ENCODE data around the gene SOS1.
"Not testable (repeated sequence)": the region's sequence is repeated elsewhere in the genome, so short reads cannot be mapped to it uniquely, and the experiment has no call there.

The SOS1 gene

DNA sequence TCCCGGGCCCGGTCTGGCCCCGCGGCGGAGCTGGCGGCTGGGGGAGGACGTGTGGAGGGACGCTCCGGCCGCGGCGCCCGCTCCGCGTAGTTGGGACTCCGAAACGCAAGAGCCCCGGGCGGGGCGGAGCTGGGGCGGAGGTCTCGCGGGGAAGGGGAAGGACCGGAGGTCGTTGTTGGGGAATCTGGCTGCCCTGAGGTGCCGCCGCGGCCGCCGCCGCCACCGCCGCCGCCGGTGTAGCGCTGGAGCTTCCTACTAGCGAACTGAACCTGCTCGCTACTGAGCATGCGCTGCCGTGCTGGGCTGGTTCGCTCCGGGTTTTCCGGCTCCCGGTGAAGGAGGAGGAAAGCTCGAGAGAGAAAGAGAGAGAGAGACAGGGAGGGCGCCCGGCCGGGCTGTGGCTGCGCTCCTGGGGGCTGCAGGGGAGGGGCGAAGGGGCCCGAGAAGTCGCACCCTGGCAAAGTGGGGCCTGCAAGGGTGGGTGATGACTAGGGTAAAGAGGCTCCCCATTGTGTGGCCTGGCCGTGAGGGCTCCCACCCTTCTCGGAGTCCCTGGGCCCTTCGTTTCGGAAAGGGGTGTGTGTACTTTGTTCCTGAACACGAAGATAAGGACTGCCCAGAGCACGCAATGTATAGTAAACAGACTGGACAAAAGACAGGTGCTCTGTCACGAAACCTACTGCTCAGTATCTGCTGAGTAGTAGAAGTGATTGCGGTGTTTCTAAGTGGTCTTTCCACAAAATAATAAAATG is at the start of gene SOS1:
Gene SOS1 (minus strand): TSS at position 281 of the 752 bp plus-strand sequence. CDS start 629 bp downstream, outside the sequence.
- DNase-seq (ENCODE audit: low read depth in 2 of 2): peak; percentile 90 to 92

DNA sequence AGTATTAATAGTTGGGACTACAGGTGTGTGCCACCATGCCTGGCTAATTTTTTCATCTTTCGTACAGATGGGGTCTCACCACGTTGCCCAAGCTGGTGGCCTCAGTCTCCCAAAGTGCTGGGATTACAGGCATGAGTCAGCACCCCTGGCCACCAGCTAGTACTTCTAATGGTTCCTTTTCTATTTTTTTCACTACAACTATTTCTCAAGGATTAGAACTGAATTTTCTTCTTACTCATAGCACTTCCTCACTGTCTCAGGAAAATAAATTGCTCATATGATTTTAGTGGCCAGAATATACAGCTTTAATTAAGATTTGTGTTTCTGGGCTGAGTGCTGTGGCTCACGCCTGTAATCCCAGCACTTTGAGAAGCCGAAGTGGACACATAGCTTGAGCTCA is 43.2 kb upstream of the SOS1 start:
- DNase-seq (ENCODE audit: low read depth in 2 of 2): no peak

DNA sequence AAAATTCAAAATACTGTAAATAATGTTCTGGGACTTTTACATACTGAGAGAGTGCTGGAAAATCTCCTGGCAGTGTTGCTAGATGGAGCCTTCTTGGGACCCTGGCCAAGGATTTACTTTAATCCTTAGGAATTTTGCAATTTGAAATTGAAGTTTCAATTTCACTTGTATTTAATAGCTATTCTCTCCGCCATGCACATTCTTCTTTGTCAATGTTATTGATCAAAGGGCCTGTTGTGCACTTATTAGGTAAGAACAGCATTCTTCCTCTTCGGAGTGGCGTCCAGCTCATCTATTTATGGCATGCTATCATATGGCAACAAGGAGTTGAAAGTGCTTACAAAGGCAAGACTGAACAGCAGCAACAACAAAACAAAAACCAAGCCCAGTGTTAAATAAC is 40.1 kb upstream of the SOS1 start:
- DNase-seq (ENCODE audit: low read depth in 2 of 2): no peak

DNA sequence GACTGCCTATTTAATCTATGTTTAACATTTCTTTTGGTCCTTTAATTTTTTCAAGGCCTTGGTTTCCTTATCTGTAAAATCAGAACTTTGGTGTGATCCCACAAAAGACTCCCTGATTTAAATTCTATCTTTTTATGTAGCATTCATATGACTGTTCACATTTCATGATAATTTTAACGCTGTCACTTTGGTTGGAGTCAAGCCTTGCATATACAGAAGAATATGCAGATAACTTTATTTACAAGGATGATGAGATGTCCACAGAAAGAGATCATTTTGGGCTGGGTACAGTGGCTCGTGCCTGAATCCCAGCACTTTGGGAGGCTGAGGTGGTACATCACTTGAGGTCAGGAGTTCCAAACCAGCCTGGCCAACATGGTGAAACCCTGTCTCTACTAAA is 38.4 kb upstream of the SOS1 start:
- DNase-seq (ENCODE audit: low read depth in 2 of 2): no peak

DNA sequence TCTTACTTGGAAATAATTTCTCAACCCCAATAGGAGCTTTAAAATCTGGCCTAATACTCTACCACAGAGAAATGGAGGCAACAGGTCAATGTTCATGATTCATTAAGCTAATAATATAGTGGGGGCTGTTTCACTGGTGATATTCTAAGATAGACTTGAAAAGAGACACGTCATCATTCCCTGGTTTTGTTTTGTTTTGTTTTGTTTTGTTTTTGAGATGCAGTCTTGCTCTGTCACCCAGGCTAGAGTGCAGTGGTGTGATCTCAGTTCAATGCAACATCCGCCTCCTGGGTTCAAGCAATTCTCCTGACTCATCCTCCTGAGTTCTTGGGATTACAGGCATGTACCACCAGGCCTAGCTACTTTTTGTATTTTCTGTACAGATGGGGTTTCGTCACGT is 37.5 kb upstream of the SOS1 start:
- no peak for DNase-seq (ENCODE audit: low read depth in 2 of 2)

DNA sequence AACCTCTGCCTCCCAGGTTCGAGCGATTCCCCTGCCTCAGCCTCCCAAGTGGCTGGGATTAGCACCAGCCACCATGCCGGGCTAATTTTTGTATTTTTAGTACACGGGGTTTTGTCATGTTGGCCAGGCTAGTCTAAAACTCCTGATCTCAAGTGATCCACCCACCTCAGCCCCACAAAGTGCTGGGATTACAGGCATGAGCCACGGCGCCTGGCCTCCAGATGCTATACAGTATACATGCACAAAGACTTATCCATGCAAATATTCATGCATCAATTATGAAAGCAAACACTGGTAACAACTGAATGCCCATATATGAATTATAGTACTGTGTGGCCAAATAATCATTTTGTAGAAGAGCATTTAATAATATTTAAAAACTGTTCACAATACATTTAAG is 36.0 kb upstream of the SOS1 start:
- no peak for DNase-seq (ENCODE audit: low read depth in 2 of 2)

DNA sequence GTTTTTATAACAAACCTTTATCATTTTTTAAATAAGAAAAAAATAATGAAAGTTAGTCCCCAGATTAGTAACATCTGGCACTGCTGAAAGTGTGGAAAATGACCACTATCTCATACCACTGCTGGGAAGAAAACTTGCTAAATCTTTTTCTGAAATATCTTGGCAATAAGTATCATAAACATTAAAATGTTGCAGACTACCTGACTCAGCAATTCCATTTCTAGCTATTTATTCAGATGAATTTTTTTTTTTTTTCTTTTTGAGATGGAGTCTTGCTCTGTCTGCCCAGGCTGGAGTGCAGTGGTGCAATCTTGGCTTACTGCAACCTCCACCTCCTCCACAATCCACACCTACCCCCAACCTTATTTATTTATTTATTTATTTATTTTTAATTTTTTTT is 35.3 kb upstream of the SOS1 start:
- DNase-seq (ENCODE audit: low read depth in 2 of 2): no peak

DNA sequence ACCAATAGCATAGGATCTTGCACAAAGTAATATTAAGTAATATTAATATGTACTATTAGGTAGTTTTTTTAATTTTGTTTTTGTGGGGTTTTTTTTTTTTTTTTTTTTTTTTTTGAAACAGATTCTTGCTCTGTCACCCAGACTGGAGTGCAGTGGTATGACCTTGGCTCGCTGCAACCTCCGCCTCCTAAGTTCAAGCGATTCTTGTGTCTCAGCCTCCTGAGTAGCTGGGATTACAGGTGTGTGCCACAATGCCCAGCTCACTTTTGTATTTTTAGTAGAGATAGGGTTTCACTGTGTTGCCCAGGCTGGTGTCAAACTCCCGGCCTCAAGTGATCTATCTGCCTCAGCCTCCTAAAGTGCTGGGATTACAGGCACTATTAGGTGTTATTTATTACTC is 34.7 kb upstream of the SOS1 start:
- not testable (repeated sequence) for DNase-seq (ENCODE audit: low read depth in 2 of 2)

DNA sequence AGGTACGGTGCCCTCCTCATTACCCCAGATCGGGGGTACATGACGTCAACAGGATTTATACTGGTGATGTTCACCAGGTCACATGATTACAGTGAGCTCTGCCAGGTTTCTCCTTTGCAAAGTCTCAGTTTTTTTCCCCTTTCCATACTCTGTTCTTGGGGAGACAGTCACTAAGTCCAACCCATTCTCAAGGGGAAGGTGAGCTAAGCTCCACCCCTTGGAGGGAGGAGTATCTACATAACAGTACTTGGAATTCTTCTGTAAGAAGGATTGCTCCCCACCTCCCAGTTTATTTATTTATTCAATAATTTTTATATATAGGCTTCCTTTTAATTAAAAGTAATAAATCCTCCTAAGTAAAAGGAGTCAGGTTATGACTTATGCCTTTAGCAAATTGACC is 34.1 kb upstream of the SOS1 start:
- DNase-seq (ENCODE audit: low read depth in 2 of 2): no peak

DNA sequence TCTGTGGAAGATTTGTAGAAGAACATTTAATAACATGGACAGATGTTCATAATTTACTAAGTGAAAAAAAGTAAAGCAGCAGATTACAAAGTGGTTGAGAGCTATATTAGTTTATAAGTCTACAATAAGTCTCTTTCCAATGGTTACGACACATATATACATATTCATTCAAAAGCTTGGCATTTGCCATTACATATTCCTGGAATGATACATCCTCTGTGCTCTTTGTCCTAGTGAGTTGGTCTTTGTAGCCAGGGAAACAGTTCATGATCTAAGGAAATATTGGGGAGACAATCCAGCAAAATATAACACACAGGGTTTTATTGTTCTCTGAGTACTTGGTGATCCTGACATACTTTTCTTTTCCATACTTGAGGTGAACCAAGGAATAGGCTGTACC is 32.5 kb upstream of the SOS1 start:
- DNase-seq (ENCODE audit: low read depth in 2 of 2): no peak

DNA sequence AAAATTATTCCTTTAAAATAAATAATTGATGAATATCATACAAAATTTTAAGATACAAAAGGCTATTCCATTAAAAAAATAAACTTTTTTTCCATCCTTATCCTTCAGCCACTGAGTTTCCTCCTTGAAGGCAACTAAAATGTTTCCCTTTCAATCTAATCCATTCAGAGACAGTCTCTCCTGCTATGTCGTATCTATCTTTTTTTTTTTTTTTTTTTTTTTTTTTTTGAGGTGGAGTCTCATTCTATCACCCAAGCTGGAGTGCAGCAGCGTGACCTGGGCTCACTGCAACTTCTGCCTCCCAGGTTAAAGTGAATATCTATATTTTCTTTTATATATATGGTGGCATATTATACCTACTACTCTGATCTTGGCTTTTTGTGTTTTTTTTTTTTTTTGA is 31.7 kb upstream of the SOS1 start:
- no peak for DNase-seq (ENCODE audit: low read depth in 2 of 2)

DNA sequence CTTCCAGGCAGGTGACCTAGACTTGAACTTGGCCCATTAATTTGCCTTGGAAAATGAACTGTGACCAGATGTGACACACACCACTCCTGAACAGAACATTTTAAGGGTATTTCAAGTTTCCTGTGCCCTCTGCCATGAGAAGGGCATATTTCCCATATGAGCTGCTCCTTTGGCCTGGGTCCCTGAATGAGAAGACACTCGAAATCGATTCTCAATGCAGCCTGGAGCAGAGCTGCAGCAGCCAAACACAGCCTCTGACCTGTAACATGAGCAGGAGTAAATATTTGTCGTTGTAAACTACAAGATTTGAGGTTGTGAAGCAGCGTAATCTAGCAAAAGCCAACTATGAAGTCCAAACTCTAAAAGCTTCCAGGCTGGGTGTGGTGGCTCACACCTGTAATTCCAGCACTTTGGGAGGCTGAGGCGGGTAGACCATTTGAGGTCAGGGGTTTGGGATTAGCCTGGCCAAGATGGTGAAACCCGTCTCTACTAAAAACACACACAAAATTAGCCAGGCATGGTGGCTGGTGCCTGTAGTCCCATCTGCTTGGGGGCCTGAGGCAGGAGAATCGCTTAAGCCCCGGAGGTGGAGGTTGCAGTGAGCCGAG is 30.1 kb upstream of the SOS1 start:
- no peak for DNase-seq (ENCODE audit: low read depth in 2 of 2)

DNA sequence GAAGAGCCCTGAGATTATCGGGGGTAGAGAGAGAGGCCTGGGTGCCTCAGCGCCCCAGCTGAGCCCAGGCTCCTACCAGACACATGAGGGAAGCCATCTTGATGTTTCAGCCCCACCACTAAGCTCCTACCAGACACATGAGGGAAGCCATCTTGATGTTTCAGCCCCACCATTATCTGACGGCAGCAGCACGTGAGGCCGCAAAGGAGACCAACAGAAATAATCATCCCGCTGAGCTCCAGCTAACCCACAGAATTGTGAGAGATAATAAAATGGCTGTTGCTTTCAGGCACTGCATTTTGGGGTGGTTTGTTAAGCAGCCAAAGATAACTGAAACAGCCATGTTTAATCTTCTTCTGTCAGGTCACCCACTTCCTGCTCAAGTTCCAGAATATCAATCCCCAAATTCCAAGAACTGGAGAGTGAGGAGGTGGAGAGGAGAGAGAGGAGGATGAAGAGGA is 29.3 kb upstream of the SOS1 start:
- DNase-seq (ENCODE audit: low read depth in 2 of 2): no peak

DNA sequence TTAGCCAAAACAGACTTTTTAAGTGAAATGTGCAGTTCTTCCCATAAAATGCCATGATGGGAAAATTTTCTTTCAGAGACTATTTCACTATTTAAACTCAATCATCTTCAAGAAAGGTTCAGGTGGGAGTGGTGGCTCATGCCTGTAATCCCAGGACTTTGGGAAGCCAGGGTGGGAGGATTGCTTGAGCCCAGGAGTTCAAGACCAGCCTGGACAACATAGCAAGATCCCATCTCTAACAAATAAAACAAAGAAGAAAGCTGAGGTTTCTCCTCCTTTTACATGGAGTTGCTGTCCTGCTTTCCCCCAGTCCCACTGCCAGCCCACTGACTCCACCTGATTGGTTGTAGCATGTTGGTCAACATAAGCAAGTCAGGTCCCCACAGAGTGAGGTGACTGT is 25.8 kb upstream of the SOS1 start:
- no peak for DNase-seq (ENCODE audit: low read depth in 2 of 2)

DNA sequence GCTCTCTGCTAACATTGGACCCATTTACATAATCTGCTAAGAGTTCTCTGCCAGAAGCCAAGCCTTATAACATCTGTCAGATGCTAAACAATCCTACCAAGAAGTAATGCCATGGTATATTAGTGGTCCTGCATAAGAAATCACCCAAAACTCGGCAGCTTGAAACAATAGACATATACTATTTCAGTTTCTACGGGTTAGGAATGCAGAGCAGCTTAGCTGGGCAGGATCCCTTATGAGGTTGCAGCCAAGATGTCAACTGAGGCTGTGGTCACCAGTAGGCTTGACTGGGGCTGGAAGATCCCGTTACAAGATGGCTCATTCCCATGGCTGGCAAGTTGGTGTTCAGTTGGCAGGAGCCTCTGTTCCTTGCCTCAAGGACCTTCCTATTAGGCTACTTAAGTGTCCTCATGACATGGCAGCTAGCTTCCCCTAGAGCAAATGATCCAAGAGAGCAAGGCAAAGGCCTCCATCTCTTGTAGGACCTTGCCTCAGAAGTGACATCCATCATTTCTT is 25.1 kb upstream of the SOS1 start:
- no peak for DNase-seq (ENCODE audit: low read depth in 2 of 2)

DNA sequence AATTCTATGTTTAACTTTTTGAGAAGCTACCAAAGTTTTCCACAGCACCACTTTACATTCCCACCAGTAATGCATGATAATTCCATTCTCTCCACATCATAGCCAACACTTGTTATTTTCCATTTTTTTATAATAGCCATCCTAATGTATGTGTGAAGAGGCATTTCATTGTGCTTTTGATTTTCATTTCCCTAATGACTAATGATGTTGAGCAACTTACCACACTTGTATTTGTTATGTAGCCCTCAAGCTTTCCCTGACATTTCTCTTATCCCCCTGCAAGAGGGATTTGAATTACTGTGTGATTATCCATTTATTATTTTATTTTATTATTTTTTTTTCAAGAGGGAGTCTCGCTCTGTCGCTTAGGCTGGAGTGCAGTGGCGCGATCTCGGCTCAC is 23.6 kb upstream of the SOS1 start:
- DNase-seq (ENCODE audit: low read depth in 2 of 2): no peak

DNA sequence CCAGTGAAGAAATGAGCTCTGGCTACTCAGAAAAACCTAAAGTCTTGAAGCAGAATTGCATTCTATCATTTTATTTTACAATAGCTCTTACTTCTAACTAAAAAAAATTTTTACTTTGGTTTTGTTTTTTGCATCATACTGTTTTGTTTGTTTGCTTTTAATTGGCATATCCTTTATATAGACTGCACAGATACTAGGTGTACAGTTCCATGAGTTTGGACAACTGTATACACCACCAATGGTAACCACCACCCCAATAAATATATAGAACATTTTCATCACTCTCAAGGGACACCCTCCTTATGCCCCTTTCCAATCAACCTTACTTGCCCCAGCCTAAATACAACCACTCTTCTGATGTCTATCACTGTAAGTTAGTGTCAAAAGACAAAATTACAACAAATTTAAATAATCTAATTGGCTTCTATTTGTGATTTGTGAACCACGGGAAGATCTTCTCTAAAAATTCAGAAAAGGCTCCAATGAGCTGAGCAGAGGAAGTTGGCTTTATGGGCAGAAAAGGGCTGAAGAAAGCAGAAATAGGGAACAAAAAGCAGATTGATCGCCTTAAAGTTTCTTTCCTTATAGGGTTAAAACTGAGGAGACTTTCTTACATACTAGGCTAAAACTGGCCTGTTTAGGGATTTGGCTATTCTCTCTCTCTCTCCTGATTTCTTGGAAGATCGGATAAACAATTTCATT is 22.2 kb upstream of the SOS1 start:
- no peak for DNase-seq (ENCODE audit: low read depth in 2 of 2)

DNA sequence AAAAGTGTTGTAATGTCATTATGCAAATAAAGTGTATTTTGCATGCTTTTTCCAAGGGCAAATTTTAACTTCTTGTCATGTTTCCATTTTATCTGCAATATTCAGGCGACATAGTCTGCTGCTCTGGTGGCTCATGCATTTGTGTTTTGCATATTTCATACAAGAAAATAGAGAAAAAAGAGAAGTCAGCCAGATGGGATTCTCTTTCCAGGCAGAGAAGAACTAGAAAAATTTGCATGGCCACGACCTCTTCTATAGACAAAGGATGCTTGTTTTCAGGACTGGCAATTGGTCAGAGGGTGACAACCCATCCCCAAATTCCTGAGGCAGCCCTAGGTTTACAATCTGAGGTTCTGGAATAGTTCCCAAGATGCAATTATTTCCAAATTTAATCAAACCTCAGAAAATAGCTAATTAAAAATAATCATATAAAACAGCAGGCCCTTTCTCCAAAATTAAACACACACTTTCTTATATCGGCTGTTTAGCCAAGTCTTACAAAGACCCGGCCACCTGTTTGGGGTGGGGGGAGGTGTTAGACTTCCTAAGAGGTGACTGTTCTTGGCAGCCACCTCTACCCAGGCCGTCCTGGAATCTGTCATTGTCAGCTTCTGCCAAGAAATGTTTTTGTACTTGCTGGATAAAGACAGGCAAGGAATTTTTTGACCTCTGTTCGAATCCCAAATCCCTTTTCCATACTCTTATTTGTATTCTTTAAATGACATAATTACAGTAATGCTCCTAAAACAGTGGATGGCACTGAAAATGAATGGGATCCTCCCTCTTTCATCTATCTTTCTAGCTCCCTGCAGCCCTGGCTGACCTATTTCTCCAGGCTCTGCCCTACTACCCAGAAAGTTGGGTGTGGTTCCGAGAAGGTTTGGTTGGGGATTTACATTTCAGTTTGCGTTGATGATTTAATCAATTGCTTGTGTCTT is 20.8 kb upstream of the SOS1 start:
- no peak for DNase-seq (ENCODE audit: low read depth in 2 of 2)

DNA sequence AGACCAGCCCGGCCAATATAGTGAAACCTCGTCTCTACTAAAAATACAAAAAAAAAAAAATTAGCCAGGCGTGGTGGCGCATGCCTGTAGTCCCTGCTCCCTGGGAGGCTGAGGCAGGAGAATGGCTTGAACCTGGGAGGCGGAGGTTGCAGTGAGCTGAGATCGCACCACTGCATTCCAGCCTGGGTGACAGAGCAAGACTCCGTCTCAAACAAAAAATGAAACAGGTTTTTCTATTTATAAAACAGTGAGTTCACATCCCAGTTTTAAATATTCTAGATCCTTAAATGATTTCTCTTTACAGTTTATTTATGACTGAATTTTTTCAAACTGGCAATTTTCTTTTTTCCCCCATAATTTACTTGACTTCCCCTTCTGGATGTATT is 20.1 kb upstream of the SOS1 start:
- DNase-seq (ENCODE audit: low read depth in 2 of 2): not testable (repeated sequence)

DNA sequence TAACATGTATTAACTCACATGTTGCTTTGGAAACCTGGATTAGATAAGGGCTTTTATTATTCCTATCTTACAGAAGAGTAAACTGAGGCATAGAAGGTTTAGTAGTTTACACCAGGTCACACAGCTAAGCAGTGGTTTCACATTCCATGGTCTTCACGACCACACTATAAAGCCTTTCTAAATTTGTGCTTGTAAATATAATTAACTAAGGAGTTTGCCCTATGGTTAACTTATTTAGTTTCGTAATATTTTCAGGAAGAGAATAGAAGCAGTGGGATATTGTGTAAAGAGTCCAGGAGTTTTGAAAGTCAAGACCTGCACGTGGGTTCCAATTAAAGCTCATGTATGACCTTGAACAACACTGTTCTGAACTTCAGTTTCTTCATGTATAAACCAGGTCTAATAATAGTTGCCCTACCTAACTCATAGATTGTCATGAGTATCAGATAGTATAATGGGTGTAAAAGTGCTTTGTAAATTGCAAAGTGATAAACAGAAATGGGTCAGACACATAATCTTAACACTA is 19.5 kb upstream of the SOS1 start:
- no peak for DNase-seq (ENCODE audit: low read depth in 2 of 2)

DNA sequence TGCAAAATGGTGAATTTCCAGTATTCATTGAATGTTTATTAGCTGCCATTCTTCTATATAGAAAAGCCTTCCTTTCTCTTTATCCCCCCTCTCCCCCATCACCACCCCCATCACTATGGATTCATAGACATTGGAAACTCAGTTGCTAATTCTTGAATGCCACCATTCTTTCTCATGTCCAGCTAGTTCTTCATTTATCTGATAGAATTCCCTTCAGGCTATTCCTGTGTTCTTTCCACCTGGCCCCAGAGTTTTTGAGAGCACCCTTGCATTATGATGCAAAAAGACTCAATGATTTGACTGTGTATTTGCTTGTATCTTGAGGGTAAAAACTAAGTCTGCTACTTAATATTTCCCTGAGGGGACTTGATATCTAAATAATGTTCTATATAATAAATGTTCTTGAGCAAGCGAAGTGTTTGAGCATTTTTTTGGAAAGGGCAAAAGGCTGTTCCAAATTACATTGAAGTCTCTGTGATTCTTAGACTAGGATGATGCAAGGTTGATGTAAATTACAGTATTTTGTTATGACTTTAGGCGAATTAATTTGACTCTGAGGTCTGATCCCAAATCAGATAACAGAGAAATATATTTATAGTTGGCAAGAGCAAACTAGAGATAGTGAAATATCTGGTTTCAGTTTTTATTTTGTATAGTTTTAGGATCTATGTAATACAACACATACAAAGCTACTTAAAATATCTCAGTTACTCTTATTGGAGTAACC is 18.8 kb upstream of the SOS1 start:
- no peak for DNase-seq (ENCODE audit: low read depth in 2 of 2)

Data from stimulated activated CD4-positive, alpha-beta T cell treated with anti-CD3 and anti-CD28 coated beads, Interleukin-1b, Interleukin-23, amount 100 ng/mL, for 4 hours (primary cell).